ENCODE data around the gene SLC8B1.

Gene SLC8B1

DNA sequence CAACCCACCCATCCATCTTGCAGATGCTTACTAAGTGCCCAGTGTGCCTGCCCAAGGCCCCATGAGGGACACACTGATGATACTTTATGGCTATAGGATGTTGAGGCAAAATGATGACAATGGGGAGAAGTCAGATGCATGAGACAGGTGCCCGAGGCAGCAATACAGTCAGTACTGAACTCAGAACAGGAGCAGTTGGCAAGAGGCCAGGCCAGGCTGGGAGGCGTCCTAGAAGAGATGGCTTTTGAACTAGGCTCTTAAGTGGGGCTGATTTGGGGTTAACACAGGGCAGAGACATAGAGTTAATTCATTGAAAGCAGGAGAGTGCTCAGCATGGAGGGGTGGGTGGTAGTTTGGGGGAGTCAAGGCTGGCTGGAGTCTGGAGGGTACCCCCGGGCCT, 39.1 kb upstream of the SLC8B1 start (continued):
- TF ChIP-seq PRDM6 (tag by site-specific recombination; IDR thresholded peaks at IDR 0.05) (no peak), ZSCAN30 (tag by site-specific recombination; IDR thresholded peaks at IDR 0.05) (no peak), ZXDB (tag by site-specific recombination; IDR thresholded peaks at IDR 0.05) (no peak), ZNF16 (tag by site-specific recombination; IDR thresholded peaks at IDR 0.05; ENCODE audit: low read depth) (no peak)

GRCh38 chr12:113373440-113373839, 38.5 kb upstream of the SLC8B1 start:
- peaks cover 8 to 45% of the 10 kb centered on the region in 2 experiments; a peak in 2 of 3 replicates for H3K36me3 ChIP-seq (ENCODE audit: control insufficient read depth in 2 of 2, insufficient read depth in 1 of 2, low read length in 2 of 2)
- no peaks in the 10 kb centered on the region for H3K4me1 ChIP-seq (ENCODE audit: control insufficient read depth, insufficient read depth, low read length)
- no peak overlapping the region for H3K27ac ChIP-seq (ENCODE audit: extremely low read depth, low read depth, low read length)
- no peaks in the 10 kb centered on the region for H3K9me3 ChIP-seq (ENCODE audit: control insufficient read depth, insufficient read depth, low read depth, low read length)
- POLR2A ChIA-PET = no interaction called here
- H3K4me3 ChIP-seq (ENCODE audit: low read depth, low read length) = no peak overlapping the region
- CTCF ChIA-PET = no interaction called here
- TF ChIP-seq ZNF366 (tag by site-specific recombination; conservative IDR thresholded peaks at IDR 0.05) (peak; percentile 71), ZNF704 (tag by site-specific recombination; IDR thresholded peaks at IDR 0.05) (no peak), EGR2 (tag by site-specific recombination; IDR thresholded peaks at IDR 0.05; ENCODE audit: low read depth) (peak; percentile 98), ZFHX2 (tag by site-specific recombination; conservative IDR thresholded peaks at IDR 0.05) (peak; percentile 86)

DNA sequence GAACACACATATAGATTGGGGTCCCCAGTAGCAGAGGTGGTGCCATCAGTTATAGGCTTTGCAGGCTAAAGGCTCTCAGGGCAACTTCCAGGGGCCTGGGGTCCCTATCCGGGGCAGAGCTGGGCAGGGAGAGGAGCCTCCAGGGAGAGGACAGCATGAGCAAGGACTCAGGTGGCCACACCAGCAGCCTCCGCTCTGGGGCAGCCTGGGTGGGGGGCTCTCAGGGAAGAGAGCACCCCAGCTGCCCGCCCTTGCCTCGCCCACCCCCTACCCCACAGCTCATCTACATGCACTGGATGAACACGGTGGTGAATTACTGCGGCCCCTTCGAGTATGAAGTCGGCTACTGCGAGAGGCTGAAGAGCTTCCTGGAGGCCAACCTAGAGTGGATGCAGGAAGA, 37.5 kb upstream of the SLC8B1 start:
- POLR2A ChIA-PET = no interaction called here
- H3K4me3 ChIP-seq (ENCODE audit: low read depth, low read length) = no peak overlapping the region
- H3K36me3 ChIP-seq (ENCODE audit: control insufficient read depth in 2 of 2, insufficient read depth in 1 of 2, low read length in 2 of 2) = peaks cover 5 to 45% of the 10 kb centered on the region in 2 experiments; a peak in 2 of 3 replicates
- no peak for TF ChIP-seq ZNF423 (tag by site-specific recombination; IDR thresholded peaks at IDR 0.05)
- TF ChIP-seq, protein P1, sequence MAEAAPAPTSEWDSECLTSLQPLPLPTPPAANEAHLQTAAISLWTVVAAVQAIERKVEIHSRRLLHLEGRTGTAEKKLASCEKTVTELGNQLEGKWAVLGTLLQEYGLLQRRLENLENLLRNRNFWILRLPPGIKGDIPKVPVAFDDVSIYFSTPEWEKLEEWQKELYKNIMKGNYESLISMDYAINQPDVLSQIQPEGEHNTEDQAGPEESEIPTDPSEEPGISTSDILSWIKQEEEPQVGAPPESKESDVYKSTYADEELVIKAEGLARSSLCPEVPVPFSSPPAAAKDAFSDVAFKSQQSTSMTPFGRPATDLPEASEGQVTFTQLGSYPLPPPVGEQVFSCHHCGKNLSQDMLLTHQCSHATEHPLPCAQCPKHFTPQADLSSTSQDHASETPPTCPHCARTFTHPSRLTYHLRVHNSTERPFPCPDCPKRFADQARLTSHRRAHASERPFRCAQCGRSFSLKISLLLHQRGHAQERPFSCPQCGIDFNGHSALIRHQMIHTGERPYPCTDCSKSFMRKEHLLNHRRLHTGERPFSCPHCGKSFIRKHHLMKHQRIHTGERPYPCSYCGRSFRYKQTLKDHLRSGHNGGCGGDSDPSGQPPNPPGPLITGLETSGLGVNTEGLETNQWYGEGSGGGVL (tag by site-specific recombination; IDR thresholded peaks at IDR 0.05) = no peak
- CTCF ChIA-PET = no interaction called here
- no peaks in the 10 kb centered on the region for H3K9me3 ChIP-seq (ENCODE audit: control insufficient read depth, insufficient read depth, low read depth, low read length)
- no peaks in the 10 kb centered on the region for H3K4me1 ChIP-seq (ENCODE audit: control insufficient read depth, insufficient read depth, low read length)
- no peak overlapping the region for H3K27ac ChIP-seq (ENCODE audit: extremely low read depth, low read depth, low read length)

- Histone ChIP-seq H3K27ac (ENCODE audit: extremely low read depth, low read depth, low read length) (no peak overlapping the region), H3K9me3 (ENCODE audit: control insufficient read depth, insufficient read depth, low read depth, low read length) (no peaks in the 10 kb centered on the region), H3K4me1 (ENCODE audit: control insufficient read depth, insufficient read depth, low read length) (no peaks in the 10 kb centered on the region), H3K4me3 (ENCODE audit: low read depth, low read length) (no peak overlapping the region), H3K36me3 (ENCODE audit: control insufficient read depth in 2 of 2, insufficient read depth in 1 of 2, low read length in 2 of 2) (peaks cover 5 to 42% of the 10 kb centered on the region in 2 experiments; a peak in 2 of 3 replicates)
- TF ChIP-seq GLI4 (tag by site-specific recombination; IDR thresholded peaks at IDR 0.05) (peak; percentile 84; the same call in 1 of the 2 replicates), ZNF558 (tag by site-specific recombination; IDR thresholded peaks at IDR 0.05) (no peak), ZNF169 (tag by site-specific recombination; IDR thresholded peaks at IDR 0.05) (no peak)
- CTCF ChIA-PET = no interaction called here
- POLR2A ChIA-PET = interaction anchor here (0.5 kb wide), 1 partner anchor 183 kb away, joined by 4 read pairs; no protein-coding TSS in a partner anchor
Observed at GRCh38 chr12:113371808-113372207, 36.9 kb upstream of the SLC8B1 start.

Data from HEK293 (cell line).